Liver (tissue), 9 donors: Measurements from ENCODE around the gene ANKRD13B. TPM values are rescaled to one million over a fixed set of nuclear protein-coding genes. Genes with fewer than 3 reads are reported as not detected.
A peak's percentile ranks its signal among the peaks of the same experiment; 100 is the strongest.

Experiments used
- DNase-seq: peaks from one replicate; pipeline ENCODE4 v3.0.0-alpha.2; 2017; ENCODE audit warnings: low spot score
- H3K27ac ChIP-seq, 2 donors: one replicate each; pipeline ENCODE4 v1.7.0; 2013; ENCODE audit warnings: inconsistent platforms in 2 of 2, low read length in 2 of 2, control low read depth in 1 of 2, low read depth in 1 of 2, mild to moderate bottlenecking in 1 of 2
- H3K27me3 ChIP-seq, 4 donors: one replicate each; pipeline versions ENCODE4 v1.6.1 to v1.7.0; 2013; ENCODE audit warnings: low read length in 3 of 4, inconsistent platforms in 1 of 4, mild to moderate bottlenecking in 1 of 4, moderate library complexity in 1 of 4; ENCODE audit not compliant: control insufficient read depth in 4 of 4, insufficient read depth in 4 of 4
- H3K36me3 ChIP-seq, 4 donors: one replicate each; pipeline versions ENCODE4 v1.6.1 to v1.7.0; 2013; ENCODE audit warnings: low read length in 3 of 4, mild to moderate bottlenecking in 3 of 4, low read depth in 1 of 4, moderate library complexity in 1 of 4; ENCODE audit not compliant: control insufficient read depth in 4 of 4, insufficient read depth in 3 of 4
- H3K4me1 ChIP-seq, 4 donors: one replicate each; pipeline versions ENCODE4 v1.6.1 to v1.7.0; 2013; ENCODE audit warnings: low read length in 3 of 4, mild to moderate bottlenecking in 3 of 4, moderate library complexity in 1 of 4; ENCODE audit not compliant: control insufficient read depth in 4 of 4, insufficient read depth in 4 of 4
- H3K4me3 ChIP-seq, 3 donors: one replicate each; pipeline versions ENCODE4 v1.6.1 to v1.7.0; 2013; ENCODE audit warnings: low read length in 3 of 3, control low read depth in 1 of 3, low read depth in 1 of 3, mild to moderate bottlenecking in 1 of 3
- H3K9ac ChIP-seq, 2 donors: one replicate each; pipeline ENCODE4 v1.7.0; 2013; ENCODE audit warnings: low read length in 2 of 2, mild to moderate bottlenecking in 2 of 2, moderate library complexity in 2 of 2, control low read depth in 1 of 2, low read depth in 1 of 2
- H3K9me3 ChIP-seq, 4 donors: one replicate each; pipeline versions ENCODE4 v1.6.1 to v1.7.0; 2013; ENCODE audit warnings: low read length in 3 of 4; ENCODE audit not compliant: control insufficient read depth in 4 of 4
- CTCF ChIP-seq: fragments of 150-350 bp; IDR thresholded peaks from 2 replicates; pipeline ENCODE4 v1.5.1; 2017; ENCODE audit warnings: improper control_type of control experiment, low read depth, low read length; ENCODE audit not compliant: missing input control
- EGR1 ChIP-seq, 2 donors: IDR thresholded peaks; 2 replicates each; pipeline ENCODE4 v1.6.1; 2016 to 2018; ENCODE audit warnings: antibody characterized with exemption in 2 of 2, low read depth in 2 of 2
- RXRA ChIP-seq, 2 donors: IDR thresholded peaks; 2 replicates each; pipeline ENCODE4 v1.6.1; 2017 to 2018; ENCODE audit warnings: antibody characterized with exemption in 2 of 2, mild to moderate bottlenecking in 1 of 2
- SP1 ChIP-seq: IDR thresholded peaks from 2 replicates; pipeline ENCODE4 v1.6.1; 2018; ENCODE audit warnings: antibody characterized with exemption, mild to moderate bottlenecking
- YY1 ChIP-seq: IDR thresholded peaks from 2 replicates; pipeline ENCODE4 v1.6.1; 2016; ENCODE audit warnings: antibody characterized with exemption, mild to moderate bottlenecking
- ZBTB33 ChIP-seq: IDR thresholded peaks from 2 replicates; pipeline ENCODE4 v1.6.1; 2016; ENCODE audit warnings: antibody characterized with exemption
- WGBS: extraction: QIAGEN DNeasy Blood & Tissue Kit; methylation state at CpG from one replicate; pipeline ENCODE4 v1.1.7; 2013; 5-methylcytosine and 5-hydroxymethylcytosine counted together
- polyA plus RNA-seq, 2 donors: library from polyadenylated mRNA; stranded (reverse) in 1 of 2; unstranded in 1 of 2; fragments of 200-250 nt in 1 of 2; fragments of >200 nt in 1 of 2; fragmentation: Nextera tagmentation in 1 of 2; extraction: Ambion mirVana in 1 of 2; gene quantifications; one replicate each; pipeline versions ENCODE4 v1.2.1 to v1.2.3, GENCODE V29; 2013 to 2015
- total RNA-seq, 2 donors: library from RNA; depleted of rRNA; stranded (reverse); fragments of >200 nt; gene quantifications; one replicate each; pipeline ENCODE4 v1.2.3, GENCODE V29; 2014
- donor health status: healthy.
- donor health status: healthy.
- donor health status: healthy.
- donor health status: healthy.
- donor health status: healthy.

Gene ANKRD13B
- total and polyA plus RNA-seq, 4 donors = 0.06 to 1.6 (median 0.51) TPM

GRCh38 chr17:29567554-29568330, 25.2 kb upstream of the ANKRD13B start:
- TF ChIP-seq YY1 (peak; percentile 54), ZBTB33 (no peak), SP1 (peak; percentile 9), CTCF (peak; percentile 26)
- Histone ChIP-seq H3K27me3 (no peaks in the 10 kb centered on the region), H3K9ac (peak overlapping the region; percentile 85 to 87), H3K4me3 (peak overlapping the region; percentile 77 to 92 (median 83)), H3K9me3 (no peaks in the 10 kb centered on the region), H3K27ac (peak overlapping the region; percentile 87 to 91), H3K4me1 (peaks cover 10 to 64% (median 50%) of the 10 kb centered on the region in 4 donors), H3K36me3 (peaks cover 0 to 3% (median 1%) of the 10 kb centered on the region in 4 donors)
- no peak for DNase-seq
- under 1% methylated on average over 63 of the region's 63 CpGs for WGBS

GRCh38 chr17:29568331-29569244, 24.3 kb upstream of the ANKRD13B start, which contains the start of gene TP53I13:
Gene TP53I13, plus strand, starts transcription at chr17:29568701. Its CDS starts 58 bp downstream, at chr17:29568759.
- WGBS = 4% methylated on average over 85 of the region's 85 CpGs
- peak within 1 kb of the TSS; percentile 85 to 87 for H3K9ac ChIP-seq
- H3K27ac ChIP-seq = peak within 1 kb of the TSS; percentile 87 to 91

More at GRCh38 chr17:29568331-29569244, 24.3 kb upstream of the ANKRD13B start, which contains the start of gene TP53I13:
- no peaks in the 10 kb centered on the region for H3K27me3 ChIP-seq
- no peaks in the 10 kb centered on the region for H3K9me3 ChIP-seq
- H3K36me3 ChIP-seq = peaks cover 0 to 3% (median 1%) of the 10 kb centered on the region in 4 donors
- peak within 1 kb of the TSS; percentile 77 to 92 (median 83) for H3K4me3 ChIP-seq
- H3K4me1 ChIP-seq = peaks cover 15 to 71% (median 56%) of the 10 kb centered on the region in 4 donors
- peak in 1 of 2 donors; percentile 42 for TF ChIP-seq EGR1 (IDR thresholded peaks at IDR 0.05; ENCODE audit: low read depth in 2 of 2)
- TF ChIP-seq CTCF = no peak
- peak in 1 of 2 donors; percentile 33 for TF ChIP-seq RXRA (IDR thresholded peaks at IDR 0.05)
- TF ChIP-seq YY1 = no peak
- DNase-seq = peak; percentile 85
